Activated CD8-positive, alpha-beta memory T cell treated with anti-CD3 and anti-CD28 coated beads for 1 hour (primary cell): ENCODE measurements around the gene GALNT8.

Experiments
- DNase-seq, 2 donors: peaks; one replicate each; pipeline ENCODE4 v3.0.0-alpha.2; 2020; ENCODE audit warnings: low read depth in 1 of 2; ENCODE audit errors: extremely low read depth in 1 of 2

Gene GALNT8

GRCh38 chr12:4796216-4796615, 76.0 kb downstream of the GALNT8 start:
- DNase-seq: no peak

DNA sequence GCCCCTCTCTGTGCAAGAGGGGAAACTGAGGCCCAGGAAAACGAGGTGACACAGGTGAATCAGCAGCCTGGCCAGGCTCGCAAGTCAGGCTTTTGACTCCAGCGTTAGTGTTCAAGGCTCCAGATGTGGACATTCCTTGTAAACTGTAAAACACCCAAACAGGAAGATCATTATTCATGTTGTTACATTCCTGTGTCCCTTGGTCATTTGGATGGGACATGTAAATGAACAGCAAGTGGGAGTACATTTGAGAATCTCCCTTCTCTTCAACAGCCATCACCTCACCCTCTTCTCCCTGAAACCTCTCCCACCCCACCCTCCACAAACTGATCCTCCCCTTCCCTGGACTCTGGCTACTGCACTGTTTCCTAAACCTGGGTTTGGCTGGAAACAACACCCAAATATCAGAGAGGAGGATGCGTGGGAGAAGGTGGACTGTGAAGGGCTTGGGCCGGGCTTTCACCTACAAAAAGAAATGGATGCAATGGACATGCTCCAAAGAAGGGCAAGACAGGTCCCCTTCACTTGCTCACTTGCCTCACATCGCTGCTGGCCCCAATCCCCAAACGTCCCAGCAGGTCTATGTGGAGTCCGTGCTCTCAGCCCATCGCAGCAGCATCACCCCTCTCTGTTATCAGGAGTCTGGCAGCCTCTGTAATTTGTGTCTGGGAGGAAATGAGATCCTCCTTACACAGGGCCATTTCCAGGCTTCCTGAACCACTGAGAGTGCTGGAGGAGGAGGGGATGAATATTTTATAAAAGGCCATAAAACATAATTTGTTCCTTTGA, 76.7 kb downstream of the GALNT8 start:
- DNase-seq: no peak

DNA sequence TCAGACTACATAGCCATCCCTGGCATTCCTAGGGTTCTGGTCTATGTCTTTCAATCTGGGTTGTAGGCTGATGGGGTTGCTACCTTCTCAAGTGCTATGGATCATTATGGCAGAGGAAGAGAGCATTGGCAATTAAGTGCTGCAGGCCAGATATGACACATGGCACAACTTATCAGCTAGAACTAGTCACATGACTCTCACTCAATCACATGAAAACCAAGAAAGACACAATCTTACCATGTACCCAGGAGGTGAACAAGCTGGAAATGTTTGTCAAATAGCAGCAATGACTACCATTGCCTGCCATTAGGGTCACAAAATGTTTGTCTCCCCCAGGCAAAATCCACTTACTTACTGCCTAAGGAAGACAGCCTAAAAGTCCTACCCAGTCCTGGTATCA, 80.4 kb downstream of the GALNT8 start:
- no peak for DNase-seq

- DNase-seq: no peak
Measured at GRCh38 chr12:4802841-4803240, 82.6 kb downstream of the GALNT8 start.

DNA sequence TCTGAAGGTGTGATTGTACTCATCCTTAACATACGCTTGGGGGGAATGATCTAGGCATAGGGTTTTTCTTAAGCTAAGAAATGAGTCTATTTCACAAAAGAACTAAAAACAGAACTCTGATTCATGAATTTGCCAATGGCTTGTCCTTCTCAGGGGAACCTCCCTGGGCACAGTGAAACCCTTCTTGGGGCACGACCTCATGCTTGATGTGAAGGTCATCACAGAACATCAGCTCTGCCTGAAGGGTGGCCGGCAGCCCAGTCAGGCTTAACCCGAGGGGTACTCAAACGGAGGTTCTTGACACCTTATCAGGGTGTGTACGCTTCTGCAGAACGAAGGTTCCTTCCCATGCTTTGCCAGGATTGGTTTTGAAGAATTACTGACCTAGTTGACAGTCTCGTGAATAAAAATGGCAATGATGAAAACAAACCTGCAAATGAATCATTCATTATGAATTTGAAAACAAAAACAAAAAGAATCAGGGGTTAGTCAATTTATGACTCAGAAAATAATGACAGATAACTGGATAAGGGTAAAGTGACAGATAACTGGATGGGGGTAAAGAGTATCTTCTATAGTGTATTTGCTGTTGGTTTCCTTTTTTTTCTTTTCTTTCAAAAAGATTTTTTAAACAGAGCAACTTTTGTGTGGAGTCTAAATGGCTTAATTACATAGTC, 86.4 kb downstream of the GALNT8 start:
- DNase-seq: no peak

GRCh38 chr12:4807116-4807783, 87.0 kb downstream of the GALNT8 start:
- DNase-seq: no peak

DNA sequence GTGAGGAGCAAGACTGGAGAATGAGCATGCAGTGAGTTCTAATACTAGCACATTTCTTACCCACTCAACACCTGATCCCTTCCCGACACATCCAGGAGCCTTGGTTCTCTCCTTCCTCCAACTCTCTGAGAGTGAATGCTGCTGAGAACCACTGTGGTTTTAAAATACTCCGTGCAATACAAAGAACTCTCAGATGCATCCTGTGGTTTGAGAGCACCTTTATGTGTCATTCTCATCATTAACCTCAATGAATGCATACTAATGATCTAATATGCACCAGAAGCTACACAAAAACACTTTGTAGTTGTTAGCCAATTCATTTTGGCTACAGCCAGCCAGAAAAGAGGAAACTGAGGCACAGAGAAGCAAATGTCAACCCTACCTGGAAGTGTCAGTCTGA, 87.6 kb downstream of the GALNT8 start:
- no peak for DNase-seq

DNA sequence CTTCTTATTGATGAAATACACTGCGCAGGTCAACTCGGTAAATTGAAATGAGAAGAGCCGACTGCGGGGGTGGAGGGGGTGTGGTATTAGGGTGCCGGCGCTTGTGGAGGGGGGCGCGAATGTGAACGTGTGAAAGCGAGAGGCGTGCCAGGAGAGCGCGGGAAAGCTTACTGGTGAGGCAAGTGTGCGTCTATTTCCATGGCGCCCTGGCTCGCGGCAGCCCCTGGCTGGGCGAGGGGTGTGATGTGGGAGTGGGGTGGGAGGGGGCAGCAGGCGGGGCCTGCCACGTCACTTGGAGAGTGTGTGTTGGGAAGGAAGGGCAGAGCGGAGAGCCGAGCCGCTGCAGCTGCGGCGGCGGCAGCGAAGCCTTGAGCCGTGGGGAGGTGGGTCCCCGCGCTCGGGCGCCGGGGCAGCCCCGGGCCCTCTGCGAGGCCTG, 88.8 kb downstream of the GALNT8 start:
- no peak for DNase-seq

- DNase-seq: no peak
Measured at GRCh38 chr12:4809449-4810218, 89.4 kb downstream of the GALNT8 start.

GRCh38 chr12:4810219-4810671, 90.0 kb downstream of the GALNT8 start:
- DNase-seq: no peak

DNA sequence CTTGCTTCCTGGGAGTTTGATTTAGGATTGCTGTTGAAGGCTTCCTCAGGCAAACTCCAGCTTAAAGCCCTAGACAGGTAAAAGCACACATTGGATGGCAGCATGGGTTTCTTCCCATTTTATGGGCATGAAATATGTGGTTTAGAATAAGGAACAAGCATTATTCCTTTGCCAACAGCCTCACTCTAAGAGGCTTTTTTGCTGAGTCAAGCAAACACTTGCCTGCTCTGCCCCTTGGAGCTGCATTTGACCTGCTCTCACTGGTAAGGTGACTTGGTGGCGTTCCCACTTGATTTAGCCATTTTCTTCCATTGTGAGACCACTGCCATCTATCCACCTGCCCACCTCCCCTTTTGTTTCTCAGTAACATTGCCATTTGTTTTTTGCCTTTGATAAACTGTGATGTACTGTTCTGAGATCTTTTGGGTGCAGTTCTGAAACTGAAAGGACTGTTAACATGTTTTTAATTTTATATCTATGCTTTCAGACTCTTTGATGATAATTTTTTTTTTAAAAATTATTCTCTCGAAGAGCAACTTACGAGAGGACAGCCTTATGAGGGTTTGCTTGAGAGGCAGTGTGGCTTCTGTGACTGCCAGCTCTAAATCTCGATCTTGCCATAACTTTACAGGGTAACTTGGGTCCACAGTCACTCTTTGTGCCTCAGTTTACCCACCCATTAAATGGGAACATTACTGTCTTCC, 92.6 kb downstream of the GALNT8 start:
- no peak for DNase-seq

DNA sequence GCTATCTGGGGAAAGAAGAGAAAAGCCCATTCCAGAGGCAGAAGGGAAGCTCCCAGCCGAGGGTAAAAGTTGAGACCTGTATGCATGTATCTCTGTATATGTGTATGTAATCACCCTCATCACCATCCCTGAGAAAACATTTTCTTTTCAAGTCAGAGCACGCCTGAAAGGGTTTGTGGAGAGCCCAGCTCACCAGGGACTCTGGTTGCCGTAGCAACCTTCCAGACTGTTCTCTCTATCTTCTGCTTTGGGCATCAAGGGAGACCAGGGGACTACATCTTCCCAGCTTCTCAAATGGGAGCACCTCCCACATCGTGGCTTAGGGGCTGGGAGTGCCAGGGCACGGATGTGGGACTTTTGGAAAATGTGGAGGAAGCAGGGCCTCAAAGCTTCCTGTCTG, 93.5 kb downstream of the GALNT8 start:
- no peak for DNase-seq

DNA sequence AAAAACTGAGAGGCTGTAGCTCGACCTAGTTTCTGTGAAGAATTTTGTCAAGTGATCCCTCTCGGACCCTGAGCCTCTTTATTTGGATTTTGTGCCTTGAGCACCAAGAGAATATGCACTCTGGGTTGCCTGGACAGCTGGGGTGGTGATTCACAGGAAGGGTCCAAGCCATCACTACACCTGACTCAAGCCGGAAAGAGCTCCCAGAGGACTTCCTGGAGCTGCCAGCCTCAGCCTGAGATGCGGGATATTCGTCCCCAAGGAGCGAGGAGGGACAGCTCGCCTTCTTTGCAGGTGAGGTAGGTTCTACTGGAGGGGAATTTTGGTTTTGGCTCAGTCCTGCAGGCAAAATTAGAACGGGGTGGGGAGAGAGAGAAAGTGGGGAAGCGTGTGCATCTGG, 94.3 kb downstream of the GALNT8 start:
- no peak for DNase-seq

GRCh38 chr12:4816744-4817525, 96.7 kb downstream of the GALNT8 start:
- DNase-seq: no peak

GRCh38 chr12:4817880-4818279, 97.7 kb downstream of the GALNT8 start:
- DNase-seq: no peak

DNA sequence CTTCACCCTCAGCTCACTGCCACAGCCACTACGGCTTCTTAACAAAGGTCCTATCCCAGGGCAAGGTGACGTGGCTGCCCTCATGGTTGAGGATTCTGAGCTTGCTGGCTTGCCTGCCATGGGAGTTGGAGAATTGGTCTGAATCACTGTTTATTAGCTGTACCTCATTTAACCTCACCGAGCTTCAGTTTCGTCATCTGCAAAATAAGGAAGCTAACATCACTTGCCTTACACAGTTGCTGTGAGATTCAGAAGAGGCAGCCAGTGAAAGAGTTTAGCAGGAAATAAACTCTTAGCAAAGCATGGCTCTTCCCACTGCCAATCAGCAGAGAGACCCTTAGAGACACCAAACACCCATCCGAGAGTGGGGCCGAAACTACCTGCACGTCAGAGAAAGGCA, 99.5 kb downstream of the GALNT8 start:
- DNase-seq: no peak

DNA sequence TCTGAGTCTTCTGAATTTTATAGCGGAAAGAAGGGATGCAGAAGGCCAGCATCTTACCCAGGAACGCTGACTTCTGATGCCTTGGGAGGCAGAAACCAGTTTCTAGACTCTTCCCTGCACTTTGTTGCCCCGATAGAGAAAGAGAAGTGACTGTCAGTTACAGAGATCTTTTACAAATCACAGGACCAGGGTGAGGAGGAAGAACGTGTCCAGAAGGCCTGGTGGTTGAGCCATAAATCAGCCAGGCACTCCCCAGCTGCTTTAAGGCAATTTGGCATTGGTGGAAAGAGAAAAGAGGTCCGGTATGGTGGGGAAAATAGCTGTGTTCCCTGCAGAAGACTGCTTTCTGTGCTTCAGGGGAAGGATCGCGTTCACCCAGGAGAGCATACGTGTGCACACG, 100.8 kb downstream of the GALNT8 start:
- no peak for DNase-seq
